T-helper 17 cell (primary cell): ENCODE measurements around the gene CENPA. TPM values are rescaled to one million over a fixed set of nuclear protein-coding genes. Genes with fewer than 3 reads are reported as not detected.

Source experiments
- total RNA-seq, 4 donors: library from RNA in 2 of 4; stranded (reverse) in 2 of 4; gene quantifications; one replicate each; pipeline ENCODE4 v1.2.3 and lab custom pipeline; 2022 to 2026

Gene CENPA
- total RNA-seq, 2 donors from 2014 or later, result 0.50 to 0.52 TPM

Other genes starting within 250 kb of the CENPA start
- not detected for gene CIB4, start 144.7 kb upstream of the CENPA start, total RNA-seq
- gene KCNK3, start 93.3 kb upstream of the CENPA start, total RNA-seq, result not detected
- 10 to 100 TPM; 14.9 to 16.0 TPM for gene SLC35F6, start 21.8 kb upstream of the CENPA start, total RNA-seq
- gene DPYSL5, start 62.1 kb downstream of the CENPA start, total RNA-seq, result not detected
- gene MAPRE3, start 184.6 kb downstream of the CENPA start, total RNA-seq, result 1 to 10 TPM; 5.0 to 5.8 TPM
- gene TMEM214, start 246.9 kb downstream of the CENPA start, total RNA-seq, result 10 to 100 TPM; 42.4 to 47.3 TPM